CD4-positive, alpha-beta T cell treated with Interleukin-15 for 1 hour (primary cell): Measurements from ENCODE around the gene SYNE2.

Source experiments
- DNase-seq: peaks from one replicate; pipeline ENCODE4 v3.0.0-alpha.2; 2020

SYNE2 gene

GRCh38 chr14:64225151-64225757 lies 372.4 kb downstream of the SYNE2 start:
- no peak for DNase-seq

- no peak for DNase-seq
These were observed 375.1 kb downstream of the SYNE2 start for GRCh38 chr14:64227856-64228255.

- DNase-seq = no peak
These were observed 376.7 kb downstream of the SYNE2 start for GRCh38 chr14:64229489-64229888.

- no peak for DNase-seq
These were observed 379.5 kb downstream of the SYNE2 start for GRCh38 chr14:64232095-64232838.

- no peak for DNase-seq
These were observed 380.1 kb downstream of the SYNE2 start for GRCh38 chr14:64232944-64233343.

DNA sequence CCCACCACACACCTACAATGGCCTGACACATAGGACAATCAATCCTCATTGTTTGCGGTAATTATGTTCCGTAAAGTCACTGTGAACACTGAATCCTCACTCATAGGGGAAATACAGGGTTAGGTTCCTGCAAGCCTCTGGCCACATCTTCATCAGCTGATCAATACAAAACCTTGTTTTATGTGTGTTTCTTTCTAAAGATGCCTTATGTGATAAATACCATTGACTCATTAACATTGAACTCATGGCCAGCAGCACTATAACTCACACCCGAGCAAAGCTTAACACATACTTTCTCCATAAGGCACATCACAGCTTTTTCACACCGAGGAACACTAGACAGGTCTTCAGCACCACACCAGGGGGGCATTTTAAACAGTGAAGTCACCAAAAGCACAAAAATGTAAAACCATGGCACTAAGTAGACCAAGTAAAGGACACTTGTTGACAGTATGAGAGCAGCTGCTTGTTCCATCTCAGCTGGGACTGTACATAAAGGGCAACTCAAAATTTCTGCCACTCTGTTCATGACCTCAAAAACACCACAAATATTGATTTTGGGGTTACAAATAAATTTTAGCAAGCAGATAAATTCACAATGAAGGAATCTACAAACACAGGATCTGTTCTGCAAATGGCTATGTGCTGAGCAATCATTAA lies 380.9 kb downstream of the SYNE2 start:
- DNase-seq = no peak

- no peak for DNase-seq
These were observed 382.3 kb downstream of the SYNE2 start for GRCh38 chr14:64234877-64235651.

DNA sequence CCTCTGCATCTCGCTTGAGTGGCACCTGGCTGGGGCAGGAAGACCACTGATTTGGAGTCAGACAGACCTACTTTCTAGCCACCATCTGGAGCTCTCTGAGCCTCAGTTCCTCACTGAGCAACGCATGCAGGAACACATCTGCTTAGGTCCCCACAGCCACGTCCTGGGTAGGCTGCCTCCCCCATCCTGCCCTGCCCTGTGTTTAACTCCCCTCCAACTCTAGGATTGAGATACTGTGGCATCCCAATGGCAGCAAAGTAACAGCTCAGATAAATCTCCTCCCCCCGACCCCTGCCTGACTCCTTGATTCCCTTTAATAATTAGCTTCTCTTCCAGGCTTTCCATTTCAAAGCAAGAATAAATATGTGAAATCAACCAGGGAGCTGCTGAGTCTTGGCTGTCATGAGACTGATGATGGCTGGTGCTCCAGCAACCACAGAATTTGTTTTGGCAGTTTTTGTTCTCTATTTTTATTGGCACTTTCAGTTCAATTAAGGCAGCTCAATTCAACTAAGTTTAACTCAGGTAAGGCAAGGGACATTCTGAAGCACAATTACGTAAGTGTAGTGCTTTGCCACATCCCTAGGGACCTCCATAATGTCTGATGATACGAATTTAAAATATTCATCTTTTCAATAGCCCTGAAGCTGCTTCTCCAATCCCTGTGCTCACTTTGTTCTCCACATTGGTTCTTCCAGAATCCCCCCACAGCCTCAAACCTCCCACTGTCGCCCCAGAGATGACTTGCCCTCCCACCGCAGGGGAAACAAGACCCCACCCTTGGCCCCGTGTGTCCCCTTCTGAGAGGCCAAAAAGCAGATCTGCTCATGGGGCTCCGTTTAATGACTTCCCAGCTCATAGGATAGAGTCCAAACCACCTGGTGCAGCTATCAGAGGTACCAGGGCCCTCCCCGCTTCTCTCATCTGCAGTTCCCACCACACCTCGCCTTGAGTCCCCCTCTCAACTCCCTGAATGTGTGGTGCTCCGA lies 383.1 kb downstream of the SYNE2 start:
- peak; percentile 79 for DNase-seq

DNA sequence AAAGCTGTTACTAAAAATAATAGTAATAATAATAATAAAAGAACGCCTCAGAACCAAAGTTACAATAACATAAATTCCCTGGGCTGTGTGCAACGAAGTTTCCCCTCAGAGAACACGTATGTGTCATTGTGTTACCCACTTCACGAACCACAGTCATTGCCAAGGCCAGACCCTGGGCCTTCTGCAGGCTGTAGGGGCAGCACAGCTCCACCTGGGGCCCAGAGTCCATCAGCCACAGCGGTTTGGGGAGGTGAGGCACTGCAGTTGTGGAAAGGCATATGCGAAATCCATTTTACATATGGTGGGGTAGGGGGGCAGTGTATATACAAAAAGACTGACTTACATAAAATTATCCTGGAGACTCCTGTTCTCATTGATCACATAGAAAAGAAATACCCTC lies 385.2 kb downstream of the SYNE2 start:
- no peak for DNase-seq

GRCh38 chr14:64238631-64239030 lies 385.8 kb downstream of the SYNE2 start:
- DNase-seq = no peak

DNA sequence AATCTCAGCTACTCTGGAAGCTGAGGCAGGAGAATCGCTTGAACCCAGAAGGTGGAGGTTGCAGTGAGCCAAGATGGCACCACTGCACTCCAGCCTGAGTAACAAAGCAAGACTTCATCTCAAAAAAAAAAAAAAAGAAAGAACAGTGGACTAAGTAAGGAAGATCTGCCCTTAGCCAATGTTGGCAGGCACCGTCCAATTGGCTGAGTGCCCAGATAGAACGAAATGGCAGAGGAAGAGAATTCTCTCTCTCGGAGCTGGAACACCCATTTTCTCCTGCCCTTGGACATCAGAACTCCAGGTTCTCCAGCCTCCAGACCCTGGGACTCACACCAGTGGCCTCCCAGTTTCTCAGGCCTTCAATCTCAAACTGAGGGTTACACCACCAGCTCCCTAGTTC lies 391.5 kb downstream of the SYNE2 start:
- DNase-seq = no peak

DNA sequence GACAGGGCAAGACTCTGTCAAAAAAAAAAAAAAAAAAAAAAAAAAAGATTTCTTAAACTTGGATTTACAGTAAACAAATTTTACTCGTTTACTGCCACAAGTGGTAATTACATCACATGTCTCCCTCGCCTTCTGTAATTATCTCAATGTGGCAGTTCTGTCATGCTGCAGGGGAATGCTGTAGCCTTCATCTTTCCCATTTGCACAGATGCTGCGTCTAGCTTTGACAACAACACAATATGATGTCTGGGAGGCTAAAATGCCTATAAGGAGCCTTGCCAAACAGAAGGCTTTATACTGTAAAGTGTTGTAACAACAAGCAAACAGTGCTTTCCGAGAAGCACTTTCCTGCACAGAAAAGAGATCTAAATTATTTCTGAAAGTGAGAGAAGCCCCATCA lies 392.7 kb downstream of the SYNE2 start:
- DNase-seq = no peak

DNA sequence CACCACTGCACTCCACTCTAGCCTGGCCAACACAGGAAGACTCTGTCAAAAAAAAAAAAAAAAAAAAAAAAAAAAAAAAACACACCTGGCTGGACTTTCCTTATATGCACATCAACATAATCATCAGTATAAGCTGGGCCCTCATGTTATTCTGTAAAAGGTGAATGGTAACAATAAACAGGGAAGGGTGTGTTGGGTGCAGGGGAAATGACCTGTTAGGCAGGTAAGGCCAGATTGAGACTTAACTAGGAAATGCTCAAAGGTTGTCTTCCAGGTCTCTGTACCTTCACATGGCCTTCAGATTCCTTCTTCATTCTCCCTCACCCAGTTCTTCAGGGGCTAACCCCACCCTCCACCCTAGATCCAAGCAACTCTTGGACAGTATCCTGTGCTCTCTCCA lies 393.9 kb downstream of the SYNE2 start:
- no peak for DNase-seq

DNA sequence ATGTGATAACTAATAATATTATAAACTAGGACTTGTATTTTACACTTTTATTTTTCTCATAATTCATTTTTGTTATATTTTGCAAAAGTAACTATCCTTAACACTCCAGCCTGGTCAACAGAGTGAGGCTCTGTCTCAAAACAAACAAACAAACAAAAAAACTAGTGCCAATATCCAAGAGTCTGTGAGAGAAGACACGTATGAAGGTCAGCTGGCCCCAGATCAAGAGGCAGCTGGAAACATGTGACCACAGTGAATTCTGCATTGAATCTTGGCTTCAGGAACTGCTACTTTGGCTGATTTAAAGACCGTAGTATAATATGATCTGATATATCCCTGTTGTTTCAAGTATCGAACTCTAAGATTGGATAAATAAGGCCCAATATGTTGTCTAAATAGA lies 394.4 kb downstream of the SYNE2 start:
- no peak for DNase-seq

GRCh38 chr14:64248689-64249088 lies 395.9 kb downstream of the SYNE2 start:
- DNase-seq = no peak

GRCh38 chr14:64249363-64249762 lies 396.6 kb downstream of the SYNE2 start:
- no peak for DNase-seq

DNA sequence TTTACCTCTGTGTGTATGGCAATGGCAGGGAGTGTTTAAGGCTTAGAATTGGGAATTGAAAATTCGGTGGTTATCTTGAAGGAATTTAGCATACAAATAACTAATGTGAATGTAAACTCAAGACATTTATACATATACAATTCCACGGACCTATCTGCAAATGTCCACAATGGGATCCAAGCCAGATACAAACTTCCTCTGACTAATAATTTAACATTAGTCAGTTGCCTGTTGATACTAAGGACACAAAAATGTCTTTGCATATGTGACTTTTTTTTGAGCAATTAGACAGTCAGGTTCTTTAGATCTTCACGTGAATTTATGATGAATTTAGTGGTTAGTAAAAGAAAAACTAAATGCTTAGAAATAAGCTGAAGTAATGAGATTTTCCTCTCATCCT lies 400.9 kb downstream of the SYNE2 start:
- no peak for DNase-seq

DNA sequence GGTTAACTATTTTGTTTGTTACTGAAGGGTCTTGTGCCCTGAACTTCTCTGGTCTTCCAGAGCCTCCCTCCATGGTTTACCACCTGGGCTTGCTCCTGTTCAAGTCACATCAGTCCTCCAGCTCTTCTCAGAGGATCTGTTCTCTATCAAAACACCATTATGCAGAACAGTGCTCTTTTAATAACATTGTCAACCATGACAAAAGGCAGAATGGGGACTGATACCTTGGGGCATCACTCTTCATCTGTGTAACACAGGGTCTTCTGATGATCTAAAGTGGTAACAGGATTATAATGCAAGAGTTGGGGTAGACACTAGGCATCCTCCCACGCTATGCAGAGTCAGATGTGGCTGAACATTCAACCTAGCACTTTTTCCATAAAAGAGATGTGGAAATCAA lies 403.0 kb downstream of the SYNE2 start:
- no peak for DNase-seq

DNA sequence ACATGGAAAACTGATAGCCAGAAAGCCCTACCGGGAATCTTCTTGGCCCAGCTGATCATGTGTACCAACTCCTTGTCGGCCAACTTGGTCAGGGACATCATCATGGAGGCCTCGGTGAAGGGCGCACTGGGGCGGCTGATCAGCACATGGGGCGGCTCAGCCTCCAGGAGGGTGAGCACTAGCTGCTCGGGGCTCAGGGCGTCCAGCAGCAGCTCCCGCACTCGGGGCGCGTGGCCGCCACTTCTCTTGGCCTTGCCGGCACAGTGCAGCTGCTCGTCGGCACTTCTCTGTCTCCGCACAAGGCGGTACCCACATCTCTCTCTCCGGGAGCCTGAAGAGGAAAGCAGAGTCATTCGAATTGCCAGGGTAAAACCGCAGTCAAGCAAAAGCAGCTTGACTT lies 407.6 kb downstream of the SYNE2 start:
- DNase-seq = no peak

- no peak for DNase-seq
These were observed 412.4 kb downstream of the SYNE2 start for GRCh38 chr14:64265222-64265621.

DNA sequence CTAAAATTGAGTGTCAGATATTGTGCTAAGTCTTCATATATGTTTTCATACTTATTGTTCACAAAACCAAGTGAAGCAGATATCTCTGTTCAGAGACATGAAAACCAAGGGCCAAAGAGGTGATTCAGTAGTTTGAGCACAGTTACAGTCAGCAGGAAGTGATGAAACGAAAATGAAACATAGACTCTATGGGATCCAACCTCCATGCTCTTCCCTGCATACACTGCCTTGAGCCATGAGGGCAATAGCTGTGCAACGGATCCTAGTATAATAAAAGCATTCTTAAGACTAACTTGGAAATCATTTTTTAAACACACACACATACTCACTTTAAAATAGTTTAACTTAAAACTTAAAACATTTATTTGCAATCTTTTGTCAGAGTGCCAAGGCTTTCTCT lies 413.4 kb downstream of the SYNE2 start:
- DNase-seq = no peak

- no peak for DNase-seq
These were observed 419.2 kb downstream of the SYNE2 start for GRCh38 chr14:64272019-64272418.
